ENCODE results near the gene DIAPH1. TPM values are rescaled to one million over a fixed set of nuclear protein-coding genes. Genes with fewer than 3 reads are reported as not detected.

The DIAPH1 gene
- total RNA-seq, 1 experiment from 2014 or later, result 117 TPM

DNA sequence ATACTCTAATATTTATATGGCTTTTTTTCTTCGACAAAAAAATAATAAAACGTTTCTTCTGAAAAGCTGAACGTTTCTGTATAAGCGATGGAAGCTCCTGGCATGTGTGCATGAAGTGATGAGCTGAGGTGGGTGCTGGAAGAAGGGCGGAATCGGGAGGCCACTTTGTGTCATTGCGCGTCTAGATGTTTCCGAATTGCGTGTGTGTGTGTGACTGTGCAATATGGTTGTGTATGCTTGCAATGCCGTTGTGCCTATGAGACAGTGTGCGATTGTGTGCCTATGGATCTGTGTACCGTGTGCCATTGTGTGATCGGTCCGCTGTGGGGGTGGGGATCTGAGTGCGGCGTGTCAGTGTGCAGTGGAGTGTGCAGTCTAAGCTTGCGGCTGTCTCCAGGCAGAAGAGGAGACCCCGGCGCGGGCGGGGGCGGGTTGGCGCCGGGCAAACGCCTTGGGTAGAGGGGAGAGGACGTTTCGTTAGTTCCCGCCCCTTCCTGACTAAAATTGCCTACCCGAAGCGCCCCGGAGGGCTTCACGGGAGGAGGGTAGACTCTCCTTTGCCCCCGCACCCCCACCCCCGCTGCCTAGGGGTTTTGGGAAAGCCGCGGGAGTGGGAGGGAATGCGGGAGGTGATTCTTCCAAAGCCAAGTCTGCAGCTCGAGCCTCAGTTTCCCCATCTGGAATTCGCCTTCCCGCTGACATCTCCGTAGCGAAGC lies 105.7 kb downstream of the DIAPH1 start:
- Histone ChIP-seq H2BK12ac (ENCODE audit: insufficient read length, low read depth, low read length) (no peak overlapping the region), H2BK120ac (ENCODE audit: low read depth, low read length, poor library complexity, severe bottlenecking) (no peak overlapping the region), H3T11ph (ENCODE audit: low read length) (no peak overlapping the region), H3K4ac (ENCODE audit: low read depth, low read length) (no peak overlapping the region), H3K27ac (ENCODE audit: insufficient read length, low read depth, low read length) (no peak overlapping the region), H2BK5ac (ENCODE audit: insufficient read length, low read length) (no peak overlapping the region), H3K14ac (ENCODE audit: insufficient read depth, low read length) (peak overlapping the region; percentile 54), H3K56ac (ENCODE audit: insufficient read length, low read depth, low read length) (no peak overlapping the region), H2AFZ (ENCODE audit: low read length) (no peak overlapping the region), H3K4me2 (ENCODE audit: insufficient read depth, insufficient read length, low read length) (peak overlapping the region; percentile 91), H2BK20ac (ENCODE audit: low read depth, low read length, poor library complexity, severe bottlenecking) (no peak overlapping the region), H3K23ac (ENCODE audit: insufficient read length, low read depth, low read length) (no peak overlapping the region), H3K79me1 (ENCODE audit: insufficient read depth, low read depth, low read length, poor library complexity, severe bottlenecking) (no peaks in the 10 kb centered on the region), H4K8ac (replicated peaks; ENCODE audit: insufficient read length, low read depth, low read length) (no peak overlapping the region), H2BK15ac (ENCODE audit: low read depth, low read length) (no peak overlapping the region), H3K27me3 (ENCODE audit: insufficient read depth, low read length) (no peaks in the 10 kb centered on the region), H4K20me1 (ENCODE audit: control insufficient read depth, insufficient read depth, insufficient read length) (no peaks in the 10 kb centered on the region), H3K23me2 (ENCODE audit: insufficient read length, low read depth, low read length, poor library complexity, severe bottlenecking) (peaks cover 17% of the 10 kb centered on the region), H3K4me1 (ENCODE audit: insufficient read depth, low read length) (peaks cover 4% of the 10 kb centered on the region; the same call in 1 of the 2 replicates), H3K9me3 (ENCODE audit: control insufficient read depth, low read depth, low read length) (no peaks in the 10 kb centered on the region), H4K91ac (ENCODE audit: insufficient read length, low read depth, low read length) (no peak overlapping the region), H2AK5ac (ENCODE audit: insufficient read length, low read length) (no peak overlapping the region), H3K79me2 (ENCODE audit: insufficient read depth, low read length) (no peaks in the 10 kb centered on the region), H4K5ac (ENCODE audit: insufficient read length, low read depth, low read length) (no peak overlapping the region), H3K18ac (ENCODE audit: insufficient read length, low read depth, low read length) (peak overlapping the region; percentile 3), H3K9ac (ENCODE audit: extremely low read depth, insufficient read length, low read length) (peak overlapping the region; percentile 25)
- Mint-ChIP-seq H3K4me3 (peak overlapping the region; percentile 75 to 88), H3K27me3 (ENCODE audit: low read depth) (peaks cover 3% of the 10 kb centered on the region; the same call in 1 of the 2 replicates), H3K36me3 (ENCODE audit: insufficient read depth in 1 of 3, low read depth in 3 of 3) (peaks cover 19 to 36% (median 27%) of the 10 kb centered on the region in 3 experiments), H3K27ac (peak overlapping the region; percentile 10 to 96 (median 96); a peak in 5 of 7 replicates), H3K9me3 (no peaks in the 10 kb centered on the region; a peak in 1 of 5 replicates), H3K4me1 (peaks cover 46 to 58% of the 10 kb centered on the region in 2 experiments)
- TF ChIP-seq, protein P1, sequence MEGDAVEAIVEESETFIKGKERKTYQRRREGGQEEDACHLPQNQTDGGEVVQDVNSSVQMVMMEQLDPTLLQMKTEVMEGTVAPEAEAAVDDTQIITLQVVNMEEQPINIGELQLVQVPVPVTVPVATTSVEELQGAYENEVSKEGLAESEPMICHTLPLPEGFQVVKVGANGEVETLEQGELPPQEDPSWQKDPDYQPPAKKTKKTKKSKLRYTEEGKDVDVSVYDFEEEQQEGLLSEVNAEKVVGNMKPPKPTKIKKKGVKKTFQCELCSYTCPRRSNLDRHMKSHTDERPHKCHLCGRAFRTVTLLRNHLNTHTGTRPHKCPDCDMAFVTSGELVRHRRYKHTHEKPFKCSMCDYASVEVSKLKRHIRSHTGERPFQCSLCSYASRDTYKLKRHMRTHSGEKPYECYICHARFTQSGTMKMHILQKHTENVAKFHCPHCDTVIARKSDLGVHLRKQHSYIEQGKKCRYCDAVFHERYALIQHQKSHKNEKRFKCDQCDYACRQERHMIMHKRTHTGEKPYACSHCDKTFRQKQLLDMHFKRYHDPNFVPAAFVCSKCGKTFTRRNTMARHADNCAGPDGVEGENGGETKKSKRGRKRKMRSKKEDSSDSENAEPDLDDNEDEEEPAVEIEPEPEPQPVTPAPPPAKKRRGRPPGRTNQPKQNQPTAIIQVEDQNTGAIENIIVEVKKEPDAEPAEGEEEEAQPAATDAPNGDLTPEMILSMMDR (conservative IDR thresholded peaks at IDR 0.05), result no peak
- no CpG with 5 or more reads among the region's 43 CpGs for WGBS (ENCODE audit: extremely low coverage, insufficient read length, low lambda C conversion rate)
- DNase-seq, result no peak

Data from H9 (cell line).